ENCODE measurements around the gene C12orf57. TPM values are rescaled to one million over a fixed set of nuclear protein-coding genes. Genes with fewer than 3 reads are reported as not detected.
A peak's percentile ranks its signal among the peaks of the same experiment; 100 is the strongest.

The C12orf57 gene
- total and polyA plus RNA-seq, 2 of the 13 experiments (the other 11 are each of a cell fraction or from before 2014, with no cell fraction given), result 84.0 to 287 TPM

DNA sequence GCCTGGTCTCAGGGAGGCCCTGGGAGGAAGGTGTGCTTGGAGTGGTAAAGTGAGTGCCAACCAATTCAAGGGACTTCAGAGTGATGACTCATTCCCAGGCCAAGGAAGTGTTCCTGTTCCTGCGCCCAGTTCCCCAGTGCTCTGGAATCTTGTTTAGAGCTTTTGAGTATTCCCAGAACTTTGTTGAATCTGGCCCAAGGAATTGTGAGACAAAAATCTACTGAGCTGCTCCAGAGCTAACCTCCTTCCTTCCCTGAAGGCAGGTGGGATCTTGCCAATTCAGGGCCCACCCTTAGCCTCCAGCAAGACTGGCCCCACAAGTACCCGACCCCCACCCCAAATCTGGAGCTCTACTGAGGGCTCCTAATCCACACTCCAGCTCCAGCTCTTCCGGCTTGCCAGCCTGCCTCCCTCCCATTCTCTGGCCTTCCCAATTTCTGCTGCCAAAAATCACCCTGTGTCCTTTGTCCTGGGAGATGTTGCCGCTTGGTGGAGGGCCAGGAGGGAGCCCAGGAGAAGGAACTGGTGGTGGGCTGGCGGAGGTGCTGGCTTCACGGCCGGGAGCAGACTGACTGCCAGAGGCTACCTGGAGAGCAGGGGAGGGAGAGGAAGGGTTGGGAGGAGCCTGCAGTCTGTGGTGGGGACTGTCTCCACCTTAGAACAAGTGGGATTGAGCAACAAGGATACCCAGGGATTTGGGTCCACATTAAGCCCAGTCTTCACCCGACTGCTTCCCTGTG lies 18.1 kb upstream of the C12orf57 start (continued):
- TF ChIP-seq, protein P1, sequence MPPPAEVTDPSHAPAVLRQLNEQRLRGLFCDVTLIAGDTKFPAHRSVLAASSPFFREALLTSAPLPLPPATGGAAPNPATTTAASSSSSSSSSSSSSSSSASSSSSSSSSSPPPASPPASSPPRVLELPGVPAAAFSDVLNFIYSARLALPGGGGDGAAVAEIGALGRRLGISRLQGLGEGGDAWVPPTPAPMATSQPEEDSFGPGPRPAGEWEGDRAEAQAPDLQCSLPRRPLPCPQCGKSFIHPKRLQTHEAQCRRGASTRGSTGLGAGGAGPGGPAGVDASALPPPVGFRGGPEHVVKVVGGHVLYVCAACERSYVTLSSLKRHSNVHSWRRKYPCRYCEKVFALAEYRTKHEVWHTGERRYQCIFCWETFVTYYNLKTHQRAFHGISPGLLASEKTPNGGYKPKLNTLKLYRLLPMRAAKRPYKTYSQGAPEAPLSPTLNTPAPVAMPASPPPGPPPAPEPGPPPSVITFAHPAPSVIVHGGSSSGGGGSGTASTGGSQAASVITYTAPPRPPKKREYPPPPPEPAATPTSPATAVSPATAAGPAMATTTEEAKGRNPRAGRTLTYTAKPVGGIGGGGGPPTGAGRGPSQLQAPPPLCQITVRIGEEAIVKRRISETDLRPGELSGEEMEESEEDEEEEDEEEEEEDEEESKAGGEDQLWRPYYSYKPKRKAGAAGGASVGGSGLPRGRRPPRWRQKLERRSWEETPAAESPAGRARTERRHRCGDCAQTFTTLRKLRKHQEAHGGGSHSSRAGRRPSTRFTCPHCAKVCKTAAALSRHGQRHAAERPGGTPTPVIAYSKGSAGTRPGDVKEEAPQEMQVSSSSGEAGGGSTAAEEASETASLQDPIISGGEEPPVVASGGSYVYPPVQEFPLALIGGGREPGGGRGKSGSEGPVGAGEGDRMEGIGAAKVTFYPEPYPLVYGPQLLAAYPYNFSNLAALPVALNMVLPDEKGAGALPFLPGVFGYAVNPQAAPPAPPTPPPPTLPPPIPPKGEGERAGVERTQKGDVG (CRISPR knock-in tag; IDR thresholded peaks at IDR 0.05; ENCODE audit: borderline replicate concordance), result no peak
- TF ChIP-seq ZSCAN25 (CRISPR knock-in tag; IDR thresholded peaks at IDR 0.05) (peak; percentile 84; the same call in 1 of the 2 replicates), NFKB2 (CRISPR knock-in tag; IDR thresholded peaks at IDR 0.05; ENCODE audit: borderline replicate concordance) (peak; percentile 38; the same call in 1 of the 2 replicates), SOX13 (IDR thresholded peaks at IDR 0.05) (no peak), SOX13 (CRISPR knock-in tag; conservative IDR thresholded peaks at IDR 0.05 in 1 of 2, IDR thresholded peaks at IDR 0.05 in 1 of 2) (no peak), FOXA1 (IDR thresholded peaks at IDR 0.05) (no peak), FOXA1 (CRISPR knock-in tag; IDR thresholded peaks at IDR 0.05) (no peak), SP140L (CRISPR knock-in tag; IDR thresholded peaks at IDR 0.05; ENCODE audit: borderline replicate concordance) (no peak), RBM22 (optimal IDR thresholded peaks at IDR 0.05; ENCODE audit: low read length) (peak; percentile 38)
- TF ChIP-seq, protein P2, sequence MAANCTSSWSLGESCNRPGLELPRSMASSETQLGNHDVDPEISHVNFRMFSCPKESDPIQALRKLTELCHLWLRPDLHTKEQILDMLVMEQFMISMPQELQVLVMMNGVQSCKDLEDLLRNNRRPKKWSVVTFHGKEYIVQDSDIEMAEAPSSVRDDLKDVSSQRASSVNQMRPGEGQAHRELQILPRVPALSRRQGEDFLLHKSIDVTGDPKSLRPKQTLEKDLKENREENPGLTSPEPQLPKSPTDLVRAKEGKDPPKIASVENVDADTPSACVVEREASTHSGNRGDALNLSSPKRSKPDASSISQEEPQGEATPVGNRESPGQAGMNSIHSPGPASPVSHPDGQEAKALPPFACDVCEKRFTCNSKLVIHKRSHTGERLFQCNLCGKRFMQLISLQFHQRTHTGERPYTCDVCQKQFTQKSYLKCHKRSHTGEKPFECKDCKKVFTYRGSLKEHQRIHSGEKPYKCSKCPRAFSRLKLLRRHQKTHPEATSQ (CRISPR knock-in tag; IDR thresholded peaks at IDR 0.05; ENCODE audit: borderline replicate concordance), result no peak
- TF ChIP-seq, protein P3, sequence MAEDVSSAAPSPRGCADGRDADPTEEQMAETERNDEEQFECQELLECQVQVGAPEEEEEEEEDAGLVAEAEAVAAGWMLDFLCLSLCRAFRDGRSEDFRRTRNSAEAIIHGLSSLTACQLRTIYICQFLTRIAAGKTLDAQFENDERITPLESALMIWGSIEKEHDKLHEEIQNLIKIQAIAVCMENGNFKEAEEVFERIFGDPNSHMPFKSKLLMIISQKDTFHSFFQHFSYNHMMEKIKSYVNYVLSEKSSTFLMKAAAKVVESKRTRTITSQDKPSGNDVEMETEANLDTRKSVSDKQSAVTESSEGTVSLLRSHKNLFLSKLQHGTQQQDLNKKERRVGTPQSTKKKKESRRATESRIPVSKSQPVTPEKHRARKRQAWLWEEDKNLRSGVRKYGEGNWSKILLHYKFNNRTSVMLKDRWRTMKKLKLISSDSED (CRISPR knock-in tag; IDR thresholded peaks at IDR 0.05), result no peak
- TF ChIP-seq, protein P4, sequence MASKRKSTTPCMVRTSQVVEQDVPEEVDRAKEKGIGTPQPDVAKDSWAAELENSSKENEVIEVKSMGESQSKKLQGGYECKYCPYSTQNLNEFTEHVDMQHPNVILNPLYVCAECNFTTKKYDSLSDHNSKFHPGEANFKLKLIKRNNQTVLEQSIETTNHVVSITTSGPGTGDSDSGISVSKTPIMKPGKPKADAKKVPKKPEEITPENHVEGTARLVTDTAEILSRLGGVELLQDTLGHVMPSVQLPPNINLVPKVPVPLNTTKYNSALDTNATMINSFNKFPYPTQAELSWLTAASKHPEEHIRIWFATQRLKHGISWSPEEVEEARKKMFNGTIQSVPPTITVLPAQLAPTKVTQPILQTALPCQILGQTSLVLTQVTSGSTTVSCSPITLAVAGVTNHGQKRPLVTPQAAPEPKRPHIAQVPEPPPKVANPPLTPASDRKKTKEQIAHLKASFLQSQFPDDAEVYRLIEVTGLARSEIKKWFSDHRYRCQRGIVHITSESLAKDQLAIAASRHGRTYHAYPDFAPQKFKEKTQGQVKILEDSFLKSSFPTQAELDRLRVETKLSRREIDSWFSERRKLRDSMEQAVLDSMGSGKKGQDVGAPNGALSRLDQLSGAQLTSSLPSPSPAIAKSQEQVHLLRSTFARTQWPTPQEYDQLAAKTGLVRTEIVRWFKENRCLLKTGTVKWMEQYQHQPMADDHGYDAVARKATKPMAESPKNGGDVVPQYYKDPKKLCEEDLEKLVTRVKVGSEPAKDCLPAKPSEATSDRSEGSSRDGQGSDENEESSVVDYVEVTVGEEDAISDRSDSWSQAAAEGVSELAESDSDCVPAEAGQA (IDR thresholded peaks at IDR 0.05; ENCODE audit: low read depth), result no peak
- TF ChIP-seq, protein P4 (CRISPR knock-in tag; IDR thresholded peaks at IDR 0.05; ENCODE audit: borderline replicate concordance), result no peak
- TF ChIP-seq, protein P5, sequence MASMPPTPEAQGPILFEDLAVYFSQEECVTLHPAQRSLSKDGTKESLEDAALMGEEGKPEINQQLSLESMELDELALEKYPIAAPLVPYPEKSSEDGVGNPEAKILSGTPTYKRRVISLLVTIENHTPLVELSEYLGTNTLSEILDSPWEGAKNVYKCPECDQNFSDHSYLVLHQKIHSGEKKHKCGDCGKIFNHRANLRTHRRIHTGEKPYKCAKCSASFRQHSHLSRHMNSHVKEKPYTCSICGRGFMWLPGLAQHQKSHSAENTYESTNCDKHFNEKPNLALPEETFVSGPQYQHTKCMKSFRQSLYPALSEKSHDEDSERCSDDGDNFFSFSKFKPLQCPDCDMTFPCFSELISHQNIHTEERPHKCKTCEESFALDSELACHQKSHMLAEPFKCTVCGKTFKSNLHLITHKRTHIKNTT (CRISPR knock-in tag; IDR thresholded peaks at IDR 0.05), result no peak
